K562 (cell line): ENCODE results near the gene PCCA. TPM values are rescaled to one million over a fixed set of nuclear protein-coding genes. Genes with fewer than 3 reads are reported as not detected.

Source experiments
- ATAC-seq: fragments of 200-7000 bp; cut with Tn5 transposase; 3 replicates; pipeline ENCODE4 v1.9.1; 2020; ENCODE audit warnings: moderate library complexity
- BruUV-seq: library from RNA; stranded (reverse); fragments of 400-500 nt; replicated peaks from 2 replicates; lab custom pipeline; 2021; lab: Mats Ljungman, UMichigan
- CTCF ChIA-PET: fragments of 300-600 bp; formaldehyde crosslinking; extraction: SDS; loops from one replicate; lab custom pipeline; 2021; ENCODE audit warnings: low intra/inter-chr PET ratio; lab: Yijun Ruan, JAX
- POLR2A ChIA-PET: fragments of 300-600, 350-650 bp; sonication (Branson Sonifier 250); formaldehyde crosslinking; extraction: SDS; loops from one replicate; lab custom pipeline; 2021; ENCODE audit warnings: antibody characterized with exemption, inconsistent platforms; lab: Yijun Ruan, JAX
- DNase-seq, 4 experiments: peaks; one replicate each; pipeline versions ENCODE4 v3.0.0 to v3.0.0-alpha.2; 2011 to 2018; ENCODE audit warnings: low spot score in 3 of 4, mixed read lengths in 3 of 4; ENCODE audit errors: extremely low read depth in 1 of 4
- FAIRE-seq: peaks from 2 replicates; lab custom pipeline; 2011; peaks lifted over from hg19 to GRCh38; lab: Jason Lieb, UNC
- H2AFZ ChIP-seq: 2 replicates; pipeline ENCODE4 v1.6.0; 2011; ENCODE audit warnings: low read depth, low read length, control low read depth, inconsistent platforms
- H3K27ac ChIP-seq: fragments of 200-600 bp; 3 replicates; pipeline ENCODE4 v1.8.0; 2011; ENCODE audit warnings: low read depth, mild to moderate bottlenecking, control low read depth, inconsistent platforms, low read length, moderate library complexity, mixed read lengths; ENCODE audit errors: extremely low read depth
- H3K27me3 ChIP-seq, 2 experiments: fragments of 300-600 bp in 1 of 2; 2 replicates in 1 of 2; 3 replicates in 1 of 2; pipeline versions ENCODE4 v1.6.0 to v1.8.0; 2011; ENCODE audit warnings: inconsistent platforms in 2 of 2, low read length in 2 of 2, mild to moderate bottlenecking in 1 of 2, mixed read lengths in 1 of 2, moderate library complexity in 1 of 2; ENCODE audit not compliant: control insufficient read depth in 2 of 2, insufficient read depth in 2 of 2
- H3K36me3 ChIP-seq: fragments of 300-600 bp; 3 replicates; pipeline ENCODE4 v1.8.0; 2011; ENCODE audit warnings: mild to moderate bottlenecking, low read length, inconsistent platforms; ENCODE audit not compliant: control insufficient read depth, insufficient read depth
- H3K4me1 ChIP-seq, 2 experiments: fragments of 200-600 bp in 1 of 2; replicated peaks in 1 of 2; 2 replicates in 1 of 2; 3 replicates in 1 of 2; pipeline versions ENCODE4 v1.5.1 to v1.8.0; 2011; ENCODE audit warnings: inconsistent platforms in 2 of 2, low read length in 2 of 2, mild to moderate bottlenecking in 1 of 2, mixed read lengths in 1 of 2, moderate library complexity in 1 of 2; ENCODE audit not compliant: control insufficient read depth in 2 of 2, insufficient read depth in 2 of 2
- H3K4me2 ChIP-seq: 2 replicates; pipeline ENCODE4 v1.6.1; 2011; ENCODE audit warnings: low read length, control low read depth, inconsistent platforms, mixed read lengths; ENCODE audit not compliant: insufficient read depth
- H3K4me3 ChIP-seq: fragments of 200-600 bp; sonication (generic), shearing (Covaris generic); 2 replicates; pipeline ENCODE4 v1.5.1; 2016; ENCODE audit warnings: control low read depth, inconsistent platforms
- H3K79me2 ChIP-seq: fragments of 200-600 bp; 3 replicates; pipeline ENCODE4 v1.8.0; 2011; ENCODE audit warnings: low read length, inconsistent platforms; ENCODE audit not compliant: control insufficient read depth, insufficient read depth
- H3K9ac ChIP-seq, 2 experiments: 2 replicates each; pipeline versions ENCODE4 v1.6.0 to v1.6.1; 2011; ENCODE audit warnings: low read depth in 2 of 2, low read length in 2 of 2, control low read depth in 1 of 2, inconsistent platforms in 1 of 2, mild to moderate bottlenecking in 1 of 2, mixed read lengths in 1 of 2; ENCODE audit not compliant: insufficient read depth in 1 of 2
- H3K9me1 ChIP-seq: one replicate; pipeline ENCODE4 v1.6.0; 2011; ENCODE audit warnings: inconsistent platforms, mild to moderate bottlenecking, low read length, moderate library complexity; ENCODE audit not compliant: control insufficient read depth, insufficient read depth
- H3K9me3 ChIP-seq: replicated peaks from 2 replicates; pipeline ENCODE4 v1.5.1; 2011; ENCODE audit warnings: low read depth, low read length, inconsistent platforms; ENCODE audit not compliant: control insufficient read depth, insufficient read depth
- H4K20me1 ChIP-seq: replicated peaks from 2 replicates; pipeline ENCODE4 v1.6.1; 2011; ENCODE audit warnings: low read length, inconsistent platforms, mixed read lengths; ENCODE audit not compliant: control insufficient read depth, insufficient read depth
- ELF1 ChIP-seq: fragments of 200-800 bp; sonication (Bioruptor generic); IDR thresholded peaks from 2 replicates; pipeline ENCODE4 v1.6.1; 2016; ENCODE audit warnings: missing genetic modification characterization, missing compliant biosample characterization
- OTX1 ChIP-seq: fragments of 450-650 bp; formaldehyde crosslinking; IDR thresholded peaks from 2 replicates; pipeline ENCODE4 v1.4.0; 2022; ENCODE audit warnings: mild to moderate bottlenecking
- PHF8 ChIP-seq: fragments of 200-600 bp; sonication (generic); IDR thresholded peaks from 2 replicates; pipeline ENCODE4 v1.6.1; 2012; ENCODE audit warnings: mixed run types, mild to moderate bottlenecking, inconsistent platforms, low read length, moderate library complexity, borderline replicate concordance
- WGBS: fragments of 100-300 bp; shearing (Covaris generic); methylation state at CpG from one replicate; pipeline ENCODE4 v1.1.6; 2016; ENCODE audit warnings: low coverage, mixed read lengths; ENCODE audit not compliant: insufficient coverage; ENCODE audit errors: missing lambda C conversion rate; 5-methylcytosine and 5-hydroxymethylcytosine counted together
- in situ Hi-C: fragments of 300-500 bp; cut with MboI; formaldehyde crosslinking; loops from 4 replicates; pipeline ENCODE4 v1.15.0; 2018; ENCODE audit warnings: inconsistent platforms, mixed read lengths
- intact Hi-C: fragments of 100-400 bp; cut with micrococcal nuclease; formaldehyde crosslinking; loops from 2 replicates; pipeline ENCODE4 v1.14.2; 2022
- polyA plus RNA-seq, 8 experiments: library from polyadenylated mRNA; depleted of rRNA in 4 of 8; stranded (reverse) in 5 of 8; unstranded in 3 of 8; fragments of >200 nt; fragmentation: Nextera tagmentation in 2 of 8; fragmentation: Illumina TruSeq in 1 of 8; extraction: Ambion mirVana in 2 of 8; extraction: Trizol in 1 of 8; gene quantifications; 2 replicates each; pipeline versions ENCODE4 v1.2.1 to v1.2.3, GENCODE V29; 2011 to 2014; ENCODE audit warnings: inconsistent platforms in 1 of 8, missing spikeins in 1 of 8
- total RNA-seq, 7 experiments: library from RNA; depleted of rRNA in 6 of 7; stranded (reverse); fragments of >200 nt in 6 of 7; fragmentation: Illumina TruSeq in 2 of 7; extraction: Trizol in 2 of 7; gene quantifications; 2 replicates each; pipeline versions ENCODE4 v1.2.1 to v1.2.3, GENCODE V29; 2011 to 2021; ENCODE audit warnings: low replicate concordance in 1 of 7
- TF ChIP-seq, protein P1 (sequence below): fragments of 450-650 bp; IDR thresholded peaks from 2 replicates; pipeline ENCODE4 v1.6.1; 2014; ENCODE audit warnings: low read depth, mild to moderate bottlenecking, moderate library complexity, borderline replicate concordance
- TF ChIP-seq, protein P2 (sequence below): fragments of 450-650 bp; formaldehyde crosslinking; IDR thresholded peaks from 2 replicates; pipeline ENCODE4 v1.4.0; 2020; ENCODE audit warnings: mild to moderate bottlenecking, mixed read lengths

PCCA gene
- total and polyA plus RNA-seq, 9 of the 15 experiments (the other 6 are each of a cell fraction or from before 2014, with no cell fraction given): 5.2 to 14.1 (median 9.7) TPM

DNA sequence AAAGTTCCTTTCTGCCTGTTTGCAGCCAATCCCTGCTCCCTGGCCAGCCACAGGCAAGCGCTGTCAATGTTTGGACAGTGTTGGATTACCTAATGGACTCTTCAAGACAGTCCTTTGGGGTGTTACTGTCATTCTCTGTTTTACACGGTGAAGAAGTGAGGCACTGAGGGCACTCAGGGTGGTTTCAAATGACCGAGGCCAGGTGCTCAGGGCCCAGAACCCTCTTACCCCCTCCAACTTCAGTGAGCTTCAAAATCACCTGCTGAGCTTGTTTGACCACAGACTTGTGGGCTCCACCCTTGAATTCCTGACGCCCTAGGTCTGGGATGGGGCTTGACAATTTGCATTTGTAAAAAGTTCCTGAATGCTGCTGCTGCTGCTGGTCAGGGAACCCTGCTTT, 401.8 kb downstream of the PCCA start (continued):
- TF ChIP-seq PHF8: no peak
- TF ChIP-seq ELF1: no peak
- TF ChIP-seq, protein P1, sequence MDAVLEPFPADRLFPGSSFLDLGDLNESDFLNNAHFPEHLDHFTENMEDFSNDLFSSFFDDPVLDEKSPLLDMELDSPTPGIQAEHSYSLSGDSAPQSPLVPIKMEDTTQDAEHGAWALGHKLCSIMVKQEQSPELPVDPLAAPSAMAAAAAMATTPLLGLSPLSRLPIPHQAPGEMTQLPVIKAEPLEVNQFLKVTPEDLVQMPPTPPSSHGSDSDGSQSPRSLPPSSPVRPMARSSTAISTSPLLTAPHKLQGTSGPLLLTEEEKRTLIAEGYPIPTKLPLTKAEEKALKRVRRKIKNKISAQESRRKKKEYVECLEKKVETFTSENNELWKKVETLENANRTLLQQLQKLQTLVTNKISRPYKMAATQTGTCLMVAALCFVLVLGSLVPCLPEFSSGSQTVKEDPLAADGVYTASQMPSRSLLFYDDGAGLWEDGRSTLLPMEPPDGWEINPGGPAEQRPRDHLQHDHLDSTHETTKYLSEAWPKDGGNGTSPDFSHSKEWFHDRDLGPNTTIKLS: no peak

- in situ Hi-C loops (no loop called here), intact Hi-C loops (no loop called here)
- H3K4me3 ChIP-seq: no peak overlapping the region
- ATAC-seq (no peak), FAIRE-seq (no peak), DNase-seq (no peak)
- 51% methylated on average over 8 of the region's 8 CpGs for WGBS
- no peaks in the 10 kb centered on the region for H3K36me3 ChIP-seq
- no peak overlapping the region for H3K9ac ChIP-seq
- H4K20me1 ChIP-seq: no peaks in the 10 kb centered on the region
- no peak overlapping the region for H3K4me2 ChIP-seq
- ChIA-PET POLR2A (interaction anchor here (0.5 kb wide), 1 partner anchor 105 kb away, joined by 3 read pairs; no protein-coding TSS in a partner anchor), CTCF (no interaction called here)
- no peaks in the 10 kb centered on the region for H3K4me1 ChIP-seq
- no peaks in the 10 kb centered on the region for H3K9me1 ChIP-seq
- H3K9me3 ChIP-seq: no peaks in the 10 kb centered on the region
- TF ChIP-seq, protein P2, sequence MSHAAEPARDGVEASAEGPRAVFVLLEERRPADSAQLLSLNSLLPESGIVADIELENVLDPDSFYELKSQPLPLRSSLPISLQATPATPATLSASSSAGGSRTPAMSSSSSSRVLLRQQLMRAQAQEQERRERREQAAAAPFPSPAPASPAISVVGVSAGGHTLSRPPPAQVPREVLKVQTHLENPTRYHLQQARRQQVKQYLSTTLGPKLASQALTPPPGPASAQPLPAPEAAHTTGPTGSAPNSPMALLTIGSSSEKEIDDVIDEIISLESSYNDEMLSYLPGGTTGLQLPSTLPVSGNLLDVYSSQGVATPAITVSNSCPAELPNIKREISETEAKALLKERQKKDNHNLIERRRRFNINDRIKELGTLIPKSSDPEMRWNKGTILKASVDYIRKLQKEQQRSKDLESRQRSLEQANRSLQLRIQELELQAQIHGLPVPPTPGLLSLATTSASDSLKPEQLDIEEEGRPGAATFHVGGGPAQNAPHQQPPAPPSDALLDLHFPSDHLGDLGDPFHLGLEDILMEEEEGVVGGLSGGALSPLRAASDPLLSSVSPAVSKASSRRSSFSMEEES (CRISPR knock-in tag): peak; percentile 31; the same call in 1 of the 2 replicates
- TF ChIP-seq OTX1 (CRISPR knock-in tag): no peak
- BruUV-seq: no TSS peak
- no peak overlapping the region for H2AFZ ChIP-seq
- H3K27ac ChIP-seq: no peak overlapping the region
- no peaks in the 10 kb centered on the region for H3K27me3 ChIP-seq
- H3K79me2 ChIP-seq: no peaks in the 10 kb centered on the region
Measured at GRCh38 chr13:100491164-100491842, 402.4 kb downstream of the PCCA start.
